H54 (cell line): ENCODE data around the gene DOCK9.

Source experiments
- DNase-seq: peaks from one replicate; pipeline ENCODE4 v3.0.0; 2011; ENCODE audit warnings: low spot score, mixed read lengths; ENCODE audit not compliant: insufficient read length
- FAIRE-seq: peaks from 3 replicates; lab custom pipeline; 2011; peaks lifted over from hg19 to GRCh38; lab: Jason Lieb, UNC
- POLR2A ChIP-seq: IDR thresholded peaks from 2 replicates; pipeline ENCODE4 v1.6.1; 2011; ENCODE audit warnings: low read depth, mild to moderate bottlenecking, low read length

DOCK9 gene

GRCh38 chr13:98802559-98802958, 175.3 kb downstream of the DOCK9 start:
- FAIRE-seq (peak; percentile 48), DNase-seq (no peak)
- TF ChIP-seq POLR2A = no peak

DNA sequence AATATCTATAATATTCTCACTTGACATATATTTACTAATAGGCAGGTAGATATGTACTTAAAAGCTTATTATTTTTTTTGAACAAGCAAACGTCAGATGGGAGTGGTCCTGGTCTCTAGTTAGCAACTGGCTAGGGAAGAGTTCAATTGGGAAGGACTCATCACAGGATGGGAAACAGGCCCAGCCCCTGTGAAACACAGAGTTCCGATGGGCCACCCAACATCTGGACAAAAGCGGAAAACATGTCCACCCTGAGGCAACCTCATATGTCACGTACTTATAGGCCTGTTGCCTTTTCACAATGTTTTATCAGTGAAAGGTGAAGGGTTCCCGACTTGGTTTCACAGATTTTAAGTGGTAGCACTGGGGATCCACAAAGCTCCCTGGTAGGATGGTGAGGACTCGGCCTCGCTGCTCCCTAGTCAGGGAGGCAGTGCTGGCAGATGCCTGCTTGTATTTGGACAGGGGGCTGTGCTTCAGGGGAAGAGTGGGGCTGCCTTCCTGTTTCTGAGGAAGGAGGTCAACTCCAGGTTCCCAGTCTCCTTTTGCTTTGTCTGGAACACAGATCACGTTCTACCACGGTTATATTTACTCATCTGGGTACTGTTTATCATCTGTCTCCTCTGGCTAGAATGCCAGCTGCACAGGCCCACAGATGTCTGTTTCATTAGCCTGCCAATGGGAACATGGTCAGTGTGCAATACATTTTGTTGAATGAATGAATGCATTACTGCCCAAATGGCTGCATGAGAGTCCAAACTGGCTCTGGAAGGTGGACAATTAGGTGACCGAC, 176.0 kb downstream of the DOCK9 start:
- no peak for DNase-seq
- peak; percentile 58 for FAIRE-seq
- no peak for TF ChIP-seq POLR2A

DNA sequence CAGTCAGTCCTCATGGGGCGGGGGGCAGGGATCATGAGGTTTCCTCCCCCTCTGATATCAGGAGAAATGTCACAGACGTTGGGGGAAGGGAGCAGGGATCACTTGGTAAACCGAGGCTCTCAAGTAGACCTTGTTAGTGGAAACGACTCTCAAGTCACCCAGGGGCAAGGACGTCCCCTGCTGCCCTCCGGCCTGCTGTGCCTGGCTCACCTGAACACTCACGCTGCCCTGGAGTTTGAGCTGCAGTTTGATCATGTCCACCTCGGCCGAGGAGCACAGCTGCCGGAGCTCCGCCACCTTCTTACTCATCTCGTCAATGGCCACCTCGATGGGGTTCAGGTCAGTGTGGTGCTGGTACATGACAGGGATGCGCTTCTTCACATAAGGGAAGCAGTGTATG, 177.8 kb downstream of the DOCK9 start:
- FAIRE-seq (no peak), DNase-seq (no peak)
- no peak for TF ChIP-seq POLR2A

- no peak for DNase-seq
- TF ChIP-seq POLR2A = no peak
- no peak for FAIRE-seq
These were observed 178.8 kb downstream of the DOCK9 start for GRCh38 chr13:98798849-98799645.

GRCh38 chr13:98797456-98797855, 180.4 kb downstream of the DOCK9 start:
- no peak for TF ChIP-seq POLR2A
- no peak for FAIRE-seq
- DNase-seq = no peak

DNA sequence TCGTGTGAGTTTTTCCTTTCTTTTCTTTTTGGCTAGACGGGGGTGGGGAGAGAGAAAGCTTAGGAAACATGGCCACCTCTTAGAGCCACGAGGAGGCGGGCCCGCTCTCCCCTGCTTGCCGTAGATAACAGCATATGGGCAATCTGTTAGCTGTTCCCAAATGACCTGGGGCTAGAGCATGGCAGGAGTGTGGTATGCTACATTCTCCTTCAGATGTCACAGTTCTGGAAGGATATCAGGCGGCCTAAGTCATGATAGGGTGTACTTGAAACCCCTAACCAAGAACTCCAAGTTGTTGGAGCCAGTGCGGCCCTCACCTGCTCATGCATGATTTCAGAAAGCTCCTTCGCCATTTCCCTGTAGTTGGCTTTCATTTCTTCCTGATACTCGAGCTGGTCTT, 181.1 kb downstream of the DOCK9 start:
- FAIRE-seq = no peak
- no peak for DNase-seq
- TF ChIP-seq POLR2A = no peak

GRCh38 chr13:98796191-98796590, 181.7 kb downstream of the DOCK9 start:
- DNase-seq (no peak), FAIRE-seq (peak; percentile 70)
- no peak for TF ChIP-seq POLR2A

DNA sequence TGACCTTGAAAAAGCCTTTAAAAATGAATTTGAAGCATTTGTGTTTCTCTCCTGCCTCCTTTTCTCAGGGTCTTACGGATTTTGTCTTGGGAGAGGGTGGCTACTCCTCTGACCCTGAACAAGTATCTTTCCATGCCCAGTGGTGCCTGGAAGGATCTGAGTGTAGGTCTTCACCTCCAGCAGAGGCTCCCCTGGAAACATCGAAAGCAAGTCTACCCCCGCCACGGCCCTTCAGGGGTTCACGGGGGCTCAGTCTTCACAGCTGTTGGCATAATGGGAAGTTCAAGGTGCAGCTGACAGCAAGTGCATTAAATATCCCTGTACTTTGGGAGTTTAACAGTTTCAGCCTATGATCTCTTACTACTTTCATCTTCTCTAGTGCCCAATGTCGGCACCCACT, 182.6 kb downstream of the DOCK9 start:
- FAIRE-seq (no peak), DNase-seq (no peak)
- TF ChIP-seq POLR2A = no peak

- no peak for TF ChIP-seq POLR2A
- no peak for DNase-seq
- peak; percentile 50 for FAIRE-seq
These were observed 183.4 kb downstream of the DOCK9 start for GRCh38 chr13:98794498-98794897.

GRCh38 chr13:98792785-98793495, 184.9 kb downstream of the DOCK9 start:
- no peak for DNase-seq
- no peak for FAIRE-seq

DNA sequence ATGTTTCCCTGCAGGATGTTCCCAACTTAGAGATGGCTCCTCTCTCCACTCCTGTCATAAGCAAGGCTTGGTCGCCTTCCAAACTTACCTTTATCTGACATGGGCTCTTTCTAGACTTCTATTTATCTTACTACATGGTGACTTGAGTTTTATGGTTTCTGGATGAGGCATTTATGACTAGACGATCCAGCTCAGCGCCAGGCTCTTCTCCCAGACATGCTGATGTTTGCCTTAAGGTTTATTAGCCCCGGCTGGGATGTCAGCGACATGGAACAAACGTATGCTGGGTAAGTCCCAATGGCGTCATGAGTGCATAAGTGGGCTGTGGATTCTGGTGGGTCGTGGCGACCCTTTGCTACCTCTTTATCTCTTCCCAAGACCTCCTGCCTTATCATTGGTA, 185.5 kb downstream of the DOCK9 start:
- no peak for FAIRE-seq
- TF ChIP-seq POLR2A = no peak

More at GRCh38 chr13:98792785-98793495, 184.9 kb downstream of the DOCK9 start:
- TF ChIP-seq POLR2A = no peak

DNA sequence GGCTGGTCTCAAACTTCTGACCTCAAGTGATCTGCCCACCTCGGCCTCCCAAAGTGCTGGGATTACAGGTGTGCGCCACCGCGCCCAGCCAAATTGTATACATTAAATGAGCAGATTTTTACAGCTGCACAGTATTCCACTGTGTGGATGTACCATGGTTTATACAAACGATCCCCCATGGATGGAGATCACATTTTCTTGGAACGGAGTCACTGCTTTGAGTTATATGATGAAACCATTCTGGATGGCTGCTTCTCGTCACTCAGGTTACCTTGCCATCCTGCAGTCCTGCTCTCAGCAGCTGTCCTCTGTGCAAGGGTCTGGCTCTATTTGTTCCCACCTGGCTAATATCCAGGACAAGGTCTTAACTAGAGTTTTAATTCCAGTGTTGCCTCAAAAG, 186.3 kb downstream of the DOCK9 start:
- DNase-seq (no peak), FAIRE-seq (no peak)
- no peak for TF ChIP-seq POLR2A

More for the DNA sequence above, 185.5 kb downstream of the DOCK9 start:
- DNase-seq = no peak

GRCh38 chr13:98787996-98788395, 189.9 kb downstream of the DOCK9 start:
- TF ChIP-seq POLR2A = no peak
- FAIRE-seq = no peak

DNA sequence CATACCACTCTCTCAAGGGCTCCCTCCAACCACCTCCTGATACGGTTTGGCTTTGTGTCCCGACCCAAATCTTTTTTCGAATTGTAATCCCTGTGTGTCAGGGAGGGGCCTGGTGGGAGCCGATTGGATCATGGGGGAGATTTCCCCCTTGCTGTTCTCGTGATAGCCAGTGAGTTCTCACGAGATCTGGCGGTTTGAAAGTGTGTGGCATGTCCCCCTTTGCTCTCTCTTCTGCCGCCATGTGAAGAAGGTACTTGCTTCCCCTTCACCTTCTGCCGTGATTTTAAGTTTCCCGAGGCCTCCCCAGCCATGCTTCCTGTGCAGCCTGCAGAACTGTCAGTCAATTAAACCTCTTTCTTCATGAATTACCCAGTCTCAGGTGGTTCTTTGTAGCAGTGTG, 190.7 kb downstream of the DOCK9 start:
- FAIRE-seq = no peak

More at GRCh38 chr13:98787996-98788395, 189.9 kb downstream of the DOCK9 start:
- DNase-seq = no peak

DNA sequence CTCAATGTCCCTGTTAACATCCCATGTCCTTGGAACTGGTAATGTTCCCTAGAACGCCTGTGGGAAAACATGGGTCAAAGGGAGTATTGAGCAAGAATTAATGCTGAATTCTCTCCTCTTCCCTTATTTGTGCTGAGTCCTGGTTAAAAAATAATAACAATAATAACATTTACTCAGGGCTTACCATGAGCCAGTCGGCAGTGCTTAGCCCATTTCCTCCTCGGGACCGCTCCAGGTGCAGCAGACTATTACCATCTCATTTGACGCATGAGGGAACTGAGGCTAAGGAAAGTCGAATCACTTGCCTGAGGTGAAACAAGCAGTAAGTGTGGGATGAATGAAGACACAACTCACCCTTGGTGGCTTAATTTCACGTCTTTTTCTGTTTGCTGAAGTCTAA, 191.8 kb downstream of the DOCK9 start:
- TF ChIP-seq POLR2A = no peak
- FAIRE-seq (no peak), DNase-seq (no peak)

More for the DNA sequence above, 190.7 kb downstream of the DOCK9 start:
- no peak for DNase-seq
- TF ChIP-seq POLR2A = no peak
